GM19372 (cell line): ENCODE results near the gene MIEN1.
"Not testable (repeated sequence)": the region's sequence is repeated elsewhere in the genome, so short reads cannot be mapped to it uniquely, and the experiment has no call there.

Source experiments
- ATAC-seq: cut with Tn5 transposase; IDR thresholded peaks from one replicate; pipeline ENCODE4 v1.9.1; 2021; ENCODE audit warnings: mild to moderate bottlenecking, low read depth, moderate library complexity; ENCODE audit not compliant: unreplicated experiment

The MIEN1 gene

GRCh38 chr17:39701784-39702422 is 28.4 kb downstream of the MIEN1 start:
- ATAC-seq = no peak

- no peak for ATAC-seq
These were observed 29.1 kb downstream of the MIEN1 start for GRCh38 chr17:39701012-39701783.

- ATAC-seq = no peak
These were observed 30.0 kb downstream of the MIEN1 start for GRCh38 chr17:39700148-39700987.

- ATAC-seq = no peak
These were observed 30.5 kb downstream of the MIEN1 start, which contains the start of gene ERBB2 for GRCh38 chr17:39699818-39700147. TSS of gene ERBB2 (plus strand) at chr17:39700064. CDS start at chr17:39700239, 175 bp downstream.

GRCh38 chr17:39699157-39699817 is 31.0 kb downstream of the MIEN1 start:
- not testable (repeated sequence) for ATAC-seq

- no peak for ATAC-seq
These were observed 32.4 kb downstream of the MIEN1 start for GRCh38 chr17:39697961-39698360.

- ATAC-seq = no peak
These were observed 33.6 kb downstream of the MIEN1 start for GRCh38 chr17:39696731-39697130.

- ATAC-seq = no peak
These were observed 35.2 kb downstream of the MIEN1 start for GRCh38 chr17:39695089-39695474.

GRCh38 chr17:39694593-39694992 is 35.7 kb downstream of the MIEN1 start:
- ATAC-seq = no peak

GRCh38 chr17:39688945-39689344 is 41.4 kb downstream of the MIEN1 start:
- ATAC-seq = no peak

GRCh38 chr17:39688475-39688835 is 41.9 kb downstream of the MIEN1 start:
- no peak for ATAC-seq

GRCh38 chr17:39687546-39688474 is 42.5 kb downstream of the MIEN1 start, which contains the start of gene PGAP3:
TSS of gene PGAP3 (minus strand) at chr17:39688057. CDS start at chr17:39688014, 43 bp downstream.
- ATAC-seq = peak; percentile 93

GRCh38 chr17:39687101-39687545 is 43.2 kb downstream of the MIEN1 start:
- no peak for ATAC-seq

GRCh38 chr17:39684369-39685192 is 45.8 kb downstream of the MIEN1 start:
- no peak for ATAC-seq

GRCh38 chr17:39683295-39683939 is 46.9 kb downstream of the MIEN1 start:
- no peak for ATAC-seq

GRCh38 chr17:39679521-39680192 is 50.7 kb downstream of the MIEN1 start:
- no peak for ATAC-seq
